Muscle layer of duodenum (tissue), 2 donors: Measurements from ENCODE around the gene KIF13A.
A peak's percentile ranks its signal among the peaks of the same experiment; 100 is the strongest.

Source experiments
- H3K27ac ChIP-seq: one replicate; pipeline ENCODE4 v1.7.0; 2013; ENCODE audit warnings: mild to moderate bottlenecking, low read length
- H3K27me3 ChIP-seq: one replicate; pipeline ENCODE4 v1.7.0; 2013; ENCODE audit warnings: low read depth, mild to moderate bottlenecking, control low read depth, low read length
- H3K36me3 ChIP-seq, 2 donors: one replicate each; pipeline ENCODE4 v1.7.0; 2013; ENCODE audit warnings: low read length in 2 of 2, control low read depth in 1 of 2, mild to moderate bottlenecking in 1 of 2; ENCODE audit not compliant: insufficient read depth in 2 of 2, control insufficient read depth in 1 of 2
- H3K4me1 ChIP-seq, 2 donors: one replicate each; pipeline ENCODE4 v1.7.0; 2013; ENCODE audit warnings: low read length in 2 of 2, mild to moderate bottlenecking in 2 of 2, control low read depth in 1 of 2, moderate library complexity in 1 of 2; ENCODE audit not compliant: insufficient read depth in 2 of 2, control insufficient read depth in 1 of 2
- H3K4me3 ChIP-seq, 2 donors: one replicate each; pipeline ENCODE4 v1.7.0; 2013; ENCODE audit warnings: low read length in 2 of 2, low read depth in 1 of 2, mild to moderate bottlenecking in 1 of 2
- H3K9me3 ChIP-seq, 2 donors: one replicate each; pipeline ENCODE4 v1.7.0; 2013; ENCODE audit warnings: low read length in 2 of 2, control low read depth in 1 of 2, mild to moderate bottlenecking in 1 of 2; ENCODE audit not compliant: control insufficient read depth in 1 of 2
- donor health status: healthy.

Gene KIF13A

GRCh38 chr6:17907406-17908229 lies 79.8 kb downstream of the KIF13A start:
- Histone ChIP-seq H3K27ac (peak overlapping the region; percentile 49), H3K9me3 (no peaks in the 10 kb centered on the region), H3K4me1 (peaks cover 10 to 14% of the 10 kb centered on the region in 2 donors), H3K4me3 (no peak overlapping the region), H3K36me3 (peaks cover 0 to 5% of the 10 kb centered on the region in 2 donors), H3K27me3 (no peaks in the 10 kb centered on the region)

DNA sequence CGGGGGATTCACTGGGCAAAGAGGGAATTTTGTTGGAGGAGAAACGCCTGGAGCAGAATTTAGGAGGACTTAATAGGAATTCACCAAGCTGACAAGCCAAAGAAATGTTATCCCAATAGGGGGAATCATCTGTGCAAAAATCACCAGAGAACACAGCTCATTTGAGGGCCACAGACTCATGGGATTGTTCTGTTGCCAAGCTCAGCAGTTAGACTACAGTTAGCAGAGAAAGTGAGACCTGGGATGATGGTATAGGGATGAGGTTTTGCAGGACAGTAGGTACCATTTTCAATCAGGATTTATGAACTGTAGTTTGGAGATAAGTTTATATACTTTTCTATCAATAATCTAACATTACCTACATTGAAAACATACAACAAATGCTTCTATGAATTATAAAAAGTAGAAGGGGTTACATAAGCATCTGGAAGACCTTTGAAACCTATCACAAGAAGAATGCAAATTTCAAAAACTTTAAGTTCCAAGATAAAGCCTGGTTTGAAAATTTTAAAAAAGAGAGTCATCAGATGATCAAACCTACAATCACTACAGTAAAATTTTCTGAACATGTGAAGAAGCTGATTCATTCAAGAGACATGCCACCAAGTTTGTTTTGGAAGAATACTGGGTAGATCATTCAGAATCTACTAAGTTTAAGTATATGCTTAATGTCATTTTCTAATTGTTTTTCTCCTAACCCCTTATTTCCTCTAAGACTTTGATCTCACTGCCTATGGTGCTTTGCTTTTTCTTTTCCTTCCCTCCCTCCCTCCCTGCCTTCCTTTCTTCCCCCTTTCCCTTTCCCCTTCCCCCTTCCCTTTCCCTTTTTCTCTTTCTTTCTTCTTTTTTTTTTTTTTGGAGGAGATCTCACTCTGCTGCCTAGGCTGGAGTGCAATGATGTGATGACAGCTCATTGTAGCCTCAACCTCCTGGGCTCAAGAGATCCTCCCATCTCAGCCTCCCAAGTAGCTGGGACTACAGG lies 81.5 kb downstream of the KIF13A start:
- Histone ChIP-seq H3K9me3 (no peaks in the 10 kb centered on the region), H3K4me3 (no peak overlapping the region), H3K27ac (no peak overlapping the region), H3K27me3 (no peaks in the 10 kb centered on the region), H3K4me1 (peaks cover 10 to 17% of the 10 kb centered on the region in 2 donors), H3K36me3 (peaks cover 0 to 5% of the 10 kb centered on the region in 2 donors)

GRCh38 chr6:17904491-17905120 lies 82.8 kb downstream of the KIF13A start:
- H3K27ac ChIP-seq, result no peak overlapping the region
- H3K4me1 ChIP-seq, result peaks cover 7 to 17% of the 10 kb centered on the region in 2 donors

DNA sequence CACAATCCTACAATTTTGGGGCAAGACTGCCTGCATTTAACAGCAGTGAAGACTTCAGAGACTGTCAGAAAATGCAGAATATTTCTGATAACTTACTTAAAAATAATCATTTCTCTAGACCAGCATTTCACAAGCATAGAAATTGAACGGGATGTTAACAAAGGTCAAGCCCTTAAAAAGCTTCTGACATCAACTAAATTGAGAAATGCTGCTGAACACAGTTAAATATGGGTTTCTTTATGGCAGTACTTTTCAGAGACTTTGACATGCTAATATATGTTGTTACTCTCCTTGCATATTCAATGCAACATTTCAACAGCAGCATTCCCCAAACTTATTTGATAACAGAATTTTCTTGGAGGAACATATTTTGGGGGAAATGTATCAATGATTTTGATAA lies 84.5 kb downstream of the KIF13A start:
- H3K9me3 ChIP-seq, result no peaks in the 10 kb centered on the region
- H3K27me3 ChIP-seq, result no peaks in the 10 kb centered on the region
- H3K27ac ChIP-seq, result no peak overlapping the region
- H3K4me3 ChIP-seq, result no peak overlapping the region
- H3K36me3 ChIP-seq, result peaks cover 0 to 2% of the 10 kb centered on the region in 2 donors
- H3K4me1 ChIP-seq, result peaks cover 7 to 17% of the 10 kb centered on the region in 2 donors

More at GRCh38 chr6:17904491-17905120, 82.8 kb downstream of the KIF13A start:
- Histone ChIP-seq H3K4me3 (no peak overlapping the region), H3K9me3 (no peaks in the 10 kb centered on the region), H3K27me3 (no peaks in the 10 kb centered on the region), H3K36me3 (peaks cover 0 to 5% of the 10 kb centered on the region in 2 donors)

- no peaks in the 10 kb centered on the region for H3K27me3 ChIP-seq
- peaks cover 4 to 8% of the 10 kb centered on the region in 2 donors for H3K36me3 ChIP-seq
- peaks cover 0 to 13% of the 10 kb centered on the region in 2 donors for H3K4me1 ChIP-seq
- no peaks in the 10 kb centered on the region for H3K9me3 ChIP-seq
- no peak overlapping the region for H3K27ac ChIP-seq
- no peak overlapping the region for H3K4me3 ChIP-seq
Observed at GRCh38 chr6:17901493-17901892, 85.9 kb downstream of the KIF13A start.

DNA sequence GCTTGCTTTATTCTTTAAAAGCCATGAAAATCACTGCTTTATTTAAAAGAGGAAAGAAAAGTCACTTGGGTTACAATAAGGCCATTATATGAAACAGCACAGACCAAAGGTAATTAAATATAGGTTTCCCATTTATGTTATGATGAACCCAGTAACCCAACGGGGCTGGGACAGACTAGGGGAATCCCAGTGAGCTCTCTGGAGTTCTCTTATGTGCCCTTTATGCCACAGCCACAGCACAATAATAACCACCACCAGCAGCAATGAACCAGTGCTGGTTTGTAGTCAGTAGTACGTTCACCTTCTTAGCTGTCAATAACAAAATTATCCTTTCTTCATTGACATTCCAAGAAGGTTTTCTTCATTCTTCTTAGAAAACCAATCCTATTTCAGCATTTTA lies 87.4 kb downstream of the KIF13A start:
- Histone ChIP-seq H3K4me1 (peaks cover 0 to 12% of the 10 kb centered on the region in 2 donors), H3K36me3 (peaks cover 13 to 23% of the 10 kb centered on the region in 2 donors), H3K27ac (no peak overlapping the region), H3K9me3 (peaks cover 4 to 11% of the 10 kb centered on the region in 2 donors), H3K27me3 (no peaks in the 10 kb centered on the region), H3K4me3 (no peak overlapping the region)

DNA sequence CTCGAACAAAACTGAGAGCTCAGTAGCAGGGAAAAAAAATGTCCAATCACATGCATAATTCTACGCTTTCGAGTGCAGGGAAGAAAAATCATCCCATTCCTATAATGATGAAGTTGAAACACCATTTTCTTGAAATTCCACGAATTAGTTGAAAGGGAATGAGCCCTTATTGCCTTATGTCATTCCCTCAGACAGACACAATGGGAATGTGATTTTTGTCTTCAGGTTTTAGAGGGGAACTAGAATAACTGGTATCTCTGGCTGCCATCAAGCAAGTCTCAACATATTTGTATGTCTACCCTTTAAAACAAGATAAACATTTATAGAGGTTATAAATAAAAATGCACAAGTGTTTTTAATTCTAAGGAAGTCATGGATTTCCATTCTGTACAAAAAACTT lies 87.9 kb downstream of the KIF13A start:
- Histone ChIP-seq H3K4me3 (no peak overlapping the region), H3K27ac (no peak overlapping the region), H3K9me3 (peaks cover 9 to 14% of the 10 kb centered on the region in 2 donors), H3K4me1 (peaks cover 0 to 7% of the 10 kb centered on the region in 2 donors), H3K36me3 (peaks cover 13 to 28% of the 10 kb centered on the region in 2 donors), H3K27me3 (no peaks in the 10 kb centered on the region)

DNA sequence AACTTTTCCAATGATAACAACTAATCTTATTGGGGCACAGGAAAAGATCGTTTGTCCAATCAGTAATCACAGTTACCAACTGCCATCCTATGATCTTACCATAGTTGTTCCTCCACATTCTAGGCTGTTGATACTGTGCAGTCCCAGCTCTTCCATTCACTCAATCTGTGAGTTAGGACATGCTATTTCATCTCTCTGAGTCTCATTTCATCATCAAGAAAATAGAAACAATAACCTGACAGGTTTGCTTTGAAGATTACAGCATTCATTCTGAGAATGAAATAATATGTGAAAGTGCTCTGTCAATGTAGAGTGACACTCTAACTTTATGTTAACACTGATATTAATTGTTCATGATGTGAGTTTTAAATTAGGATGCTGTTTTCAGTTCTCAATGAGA lies 89.8 kb downstream of the KIF13A start:
- no peak overlapping the region for H3K4me3 ChIP-seq
- H3K27ac ChIP-seq, result no peak overlapping the region
- H3K9me3 ChIP-seq, result peaks cover 14% of the 10 kb centered on the region in 2 donors
- H3K36me3 ChIP-seq, result peaks cover 13 to 29% of the 10 kb centered on the region in 2 donors
- H3K4me1 ChIP-seq, result peaks cover 0 to 4% of the 10 kb centered on the region in 2 donors
- no peaks in the 10 kb centered on the region for H3K27me3 ChIP-seq

DNA sequence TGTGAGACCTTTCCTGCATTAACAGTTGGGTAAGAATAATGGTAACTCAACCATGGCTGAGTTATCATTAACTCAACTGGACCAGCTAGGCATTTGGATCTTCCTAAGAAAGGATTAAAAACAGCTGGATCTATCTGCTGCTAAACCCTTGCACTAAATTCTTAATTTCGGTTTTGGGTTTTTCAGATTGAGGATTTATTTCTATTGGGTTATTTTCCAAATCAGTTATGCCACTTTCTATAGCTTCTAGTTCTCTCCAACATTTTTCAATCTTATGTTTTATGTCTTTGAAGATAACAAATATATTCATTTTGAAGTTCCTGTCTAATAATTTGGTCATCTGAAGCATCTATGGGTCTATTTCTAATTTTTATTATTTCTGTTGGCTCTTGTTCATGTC lies 92.5 kb downstream of the KIF13A start:
- peaks cover 14% of the 10 kb centered on the region in 2 donors for H3K9me3 ChIP-seq
- H3K4me3 ChIP-seq, result peak overlapping the region; percentile 5 to 22
- peaks cover 13 to 29% of the 10 kb centered on the region in 2 donors for H3K36me3 ChIP-seq
- H3K27me3 ChIP-seq, result no peaks in the 10 kb centered on the region
- H3K27ac ChIP-seq, result no peak overlapping the region
- H3K4me1 ChIP-seq, result no peaks in the 10 kb centered on the region

DNA sequence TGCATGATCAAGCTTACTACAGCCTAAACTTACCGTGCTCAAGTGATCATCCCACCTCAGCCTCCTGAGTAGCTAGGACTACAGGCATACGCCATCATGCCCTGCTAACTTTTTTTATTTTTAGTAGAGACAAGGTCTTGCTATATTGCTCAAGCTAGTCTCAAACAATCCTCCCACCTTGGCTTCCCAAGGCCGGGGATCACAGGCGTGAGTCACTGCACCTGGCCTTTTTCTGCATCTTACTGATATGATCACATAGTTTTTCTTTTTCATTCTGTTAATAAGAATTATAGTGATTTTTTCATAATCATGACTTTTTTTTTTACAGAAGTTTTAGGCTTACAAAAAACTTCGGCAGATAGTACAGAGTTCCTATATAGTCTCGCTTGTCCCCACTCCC lies 93.2 kb downstream of the KIF13A start:
- no peak overlapping the region for H3K4me3 ChIP-seq
- H3K9me3 ChIP-seq, result peaks cover 14% of the 10 kb centered on the region in 2 donors
- peaks cover 13 to 29% of the 10 kb centered on the region in 2 donors for H3K36me3 ChIP-seq

More for the DNA sequence above, 93.2 kb downstream of the KIF13A start:
- H3K27ac ChIP-seq, result no peak overlapping the region
- no peaks in the 10 kb centered on the region for H3K4me1 ChIP-seq
- no peaks in the 10 kb centered on the region for H3K27me3 ChIP-seq
